ENCODE data around the gene UTF1.
"Not testable (repeated sequence)": the region's sequence is repeated elsewhere in the genome, so short reads cannot be mapped to it uniquely, and the experiment has no call there.

The UTF1 gene

DNA sequence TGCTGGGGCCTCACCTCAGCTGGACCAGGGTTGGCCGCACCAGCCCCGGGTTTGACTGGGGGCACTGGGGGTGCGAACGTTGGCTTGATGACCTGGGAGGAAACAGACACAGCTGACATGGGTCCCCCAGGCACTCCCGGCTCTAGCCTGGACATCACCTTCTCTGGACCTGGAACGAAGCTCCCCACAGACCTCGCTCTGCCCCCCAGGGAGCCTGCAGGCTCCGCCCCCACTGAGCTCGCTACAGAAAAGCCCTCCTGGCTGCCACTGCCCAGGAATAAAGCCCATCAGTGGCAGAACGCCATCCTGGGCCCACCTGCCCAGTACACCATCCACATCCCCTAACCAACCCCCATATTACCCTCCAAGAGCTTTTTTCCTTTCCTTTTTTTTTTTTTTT is 33.7 kb downstream of the UTF1 start:
- peaks cover 17% of the 10 kb centered on the region for H3K27me3 Mint-ChIP-seq (ENCODE audit: low read depth)
- H3K27ac Mint-ChIP-seq, result no peak overlapping the region
- TF ChIP-seq, protein P1, sequence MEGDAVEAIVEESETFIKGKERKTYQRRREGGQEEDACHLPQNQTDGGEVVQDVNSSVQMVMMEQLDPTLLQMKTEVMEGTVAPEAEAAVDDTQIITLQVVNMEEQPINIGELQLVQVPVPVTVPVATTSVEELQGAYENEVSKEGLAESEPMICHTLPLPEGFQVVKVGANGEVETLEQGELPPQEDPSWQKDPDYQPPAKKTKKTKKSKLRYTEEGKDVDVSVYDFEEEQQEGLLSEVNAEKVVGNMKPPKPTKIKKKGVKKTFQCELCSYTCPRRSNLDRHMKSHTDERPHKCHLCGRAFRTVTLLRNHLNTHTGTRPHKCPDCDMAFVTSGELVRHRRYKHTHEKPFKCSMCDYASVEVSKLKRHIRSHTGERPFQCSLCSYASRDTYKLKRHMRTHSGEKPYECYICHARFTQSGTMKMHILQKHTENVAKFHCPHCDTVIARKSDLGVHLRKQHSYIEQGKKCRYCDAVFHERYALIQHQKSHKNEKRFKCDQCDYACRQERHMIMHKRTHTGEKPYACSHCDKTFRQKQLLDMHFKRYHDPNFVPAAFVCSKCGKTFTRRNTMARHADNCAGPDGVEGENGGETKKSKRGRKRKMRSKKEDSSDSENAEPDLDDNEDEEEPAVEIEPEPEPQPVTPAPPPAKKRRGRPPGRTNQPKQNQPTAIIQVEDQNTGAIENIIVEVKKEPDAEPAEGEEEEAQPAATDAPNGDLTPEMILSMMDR (IDR thresholded peaks at IDR 0.05; ENCODE audit: unreplicated experiment in 3 of 3), result no peak
- no peaks in the 10 kb centered on the region for H3K9me3 Mint-ChIP-seq
- H3K4me3 Mint-ChIP-seq, result peak overlapping the region in 2 of 3 experiments; percentile 10 to 55
- H3K4me1 Mint-ChIP-seq, result peaks cover 5% of the 10 kb centered on the region
- no peaks in the 10 kb centered on the region for H3K36me3 Mint-ChIP-seq (ENCODE audit: low read depth)

DNA sequence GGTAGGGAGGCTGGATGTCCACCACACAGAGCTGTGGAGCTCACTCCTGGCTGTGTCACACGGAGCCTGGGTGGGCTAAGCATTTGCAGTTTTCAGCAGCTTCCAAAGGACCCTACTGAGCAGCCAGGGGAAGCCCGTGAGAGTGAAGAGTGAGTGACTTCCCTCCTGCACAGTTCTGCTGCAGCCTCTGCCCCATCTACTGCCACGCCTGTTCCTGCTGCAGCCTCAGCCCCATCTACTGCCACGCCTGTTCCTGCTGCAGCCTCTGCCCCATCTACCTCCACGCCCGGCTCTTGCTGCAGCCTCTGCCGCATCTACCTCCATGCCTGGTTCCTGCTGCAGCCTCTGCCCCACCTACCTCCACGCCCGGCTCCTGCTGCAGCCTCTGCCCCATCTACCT is 34.4 kb downstream of the UTF1 start:
- peaks cover 17% of the 10 kb centered on the region for H3K27me3 Mint-ChIP-seq (ENCODE audit: low read depth)
- no peak overlapping the region for H3K4me3 Mint-ChIP-seq
- no peak overlapping the region for H3K27ac Mint-ChIP-seq
- no peaks in the 10 kb centered on the region for H3K4me1 Mint-ChIP-seq
- TF ChIP-seq, protein P1 (IDR thresholded peaks at IDR 0.05; ENCODE audit: unreplicated experiment in 3 of 3), result no peak
- H3K9me3 Mint-ChIP-seq, result no peaks in the 10 kb centered on the region
- H3K36me3 Mint-ChIP-seq (ENCODE audit: low read depth), result no peaks in the 10 kb centered on the region

DNA sequence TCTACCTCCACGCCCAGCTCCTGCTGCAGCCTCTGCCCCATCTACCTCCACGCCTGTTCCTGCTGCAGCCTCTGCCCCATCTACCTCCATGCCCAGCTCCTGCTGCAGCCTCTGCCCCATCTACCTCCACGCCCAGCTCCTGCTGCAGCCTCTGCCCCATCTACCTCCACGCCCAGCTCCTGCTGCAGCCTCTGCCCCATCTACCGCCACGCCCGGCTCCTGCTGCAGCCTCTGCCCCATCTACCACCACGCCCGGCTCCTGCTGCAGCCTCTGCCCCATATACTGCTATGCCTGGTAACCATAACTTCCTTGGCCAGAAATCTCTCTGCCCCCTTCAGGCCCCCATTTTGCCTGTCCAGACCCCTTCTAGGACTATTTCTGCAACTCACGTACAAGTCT is 35.0 kb downstream of the UTF1 start:
- Mint-ChIP-seq H3K4me3 (peak overlapping the region in 1 of 3 experiments; percentile 37), H3K27me3 (ENCODE audit: low read depth) (peaks cover 13% of the 10 kb centered on the region)
- not testable (repeated sequence) for H3K9me3 Mint-ChIP-seq; H3K27ac Mint-ChIP-seq; H3K4me1 Mint-ChIP-seq; H3K36me3 Mint-ChIP-seq (ENCODE audit: low read depth)

DNA sequence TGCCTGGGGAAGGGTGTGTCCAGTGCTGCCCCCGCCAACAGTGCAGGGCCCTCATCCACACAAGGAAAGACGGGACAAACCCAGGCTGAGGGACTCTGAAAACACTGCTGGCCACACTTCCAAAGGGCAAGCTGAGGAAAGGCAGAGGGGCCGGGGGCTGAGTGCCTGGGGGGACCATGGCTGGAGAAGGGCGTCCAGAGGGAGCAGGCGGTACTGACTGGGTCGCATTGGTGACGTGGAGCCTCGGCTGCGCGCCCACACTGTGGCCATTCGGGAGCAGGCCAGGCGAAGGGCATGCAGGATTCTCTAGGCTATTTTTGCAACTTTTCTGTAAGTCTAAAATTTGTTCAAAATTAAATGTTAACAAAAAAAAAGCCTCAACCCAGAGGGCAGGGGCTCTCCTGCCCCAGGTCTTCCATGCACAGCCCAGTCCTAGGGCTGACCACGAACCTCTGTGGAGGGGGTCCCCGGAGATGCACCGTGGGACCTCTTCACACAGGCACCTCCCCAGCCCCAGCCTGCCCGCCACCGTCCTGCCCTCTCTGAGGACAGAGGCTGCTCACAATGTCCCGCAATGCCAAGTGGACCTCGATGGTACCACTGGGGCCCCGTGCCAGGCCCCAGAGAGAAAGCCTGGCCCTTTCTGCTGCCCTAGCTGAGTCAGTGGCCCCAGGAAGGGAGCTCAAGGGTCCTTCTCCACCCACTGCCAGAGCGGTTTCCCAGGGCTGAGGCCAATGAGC is 36.2 kb downstream of the UTF1 start:
- Mint-ChIP-seq H3K36me3 (ENCODE audit: low read depth) (no peaks in the 10 kb centered on the region), H3K27ac (no peak overlapping the region), H3K27me3 (ENCODE audit: low read depth) (peaks cover 10% of the 10 kb centered on the region), H3K4me3 (no peak overlapping the region), H3K9me3 (no peaks in the 10 kb centered on the region), H3K4me1 (no peaks in the 10 kb centered on the region)
- TF ChIP-seq, protein P1 (IDR thresholded peaks at IDR 0.05; ENCODE audit: unreplicated experiment in 3 of 3), result no peak

DNA sequence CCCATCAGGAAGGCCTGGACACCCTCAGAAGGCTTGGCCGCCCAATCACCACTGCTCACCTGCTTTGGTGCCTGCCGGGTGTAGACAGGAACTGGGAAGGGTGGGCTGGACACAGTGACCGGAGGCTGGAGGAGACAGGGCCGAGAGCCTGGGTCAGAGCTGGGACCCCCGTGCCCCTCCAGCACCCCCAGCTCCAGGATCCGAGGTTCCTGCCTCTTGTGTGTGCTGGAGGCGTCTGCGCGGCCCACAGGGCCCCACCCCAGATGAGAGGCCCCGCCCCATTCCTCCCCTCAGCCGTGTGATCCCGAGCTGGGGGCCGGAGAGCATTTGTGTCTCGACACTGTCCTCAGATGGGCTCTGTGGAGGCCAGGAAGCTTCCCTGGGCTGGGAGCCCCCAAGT is 37.3 kb downstream of the UTF1 start:
- TF ChIP-seq, protein P1 (IDR thresholded peaks at IDR 0.05; ENCODE audit: unreplicated experiment in 3 of 3), result no peak
- peaks cover 10% of the 10 kb centered on the region for H3K27me3 Mint-ChIP-seq (ENCODE audit: low read depth)
- H3K4me1 Mint-ChIP-seq, result no peaks in the 10 kb centered on the region
- no peaks in the 10 kb centered on the region for H3K9me3 Mint-ChIP-seq
- H3K36me3 Mint-ChIP-seq (ENCODE audit: low read depth), result no peaks in the 10 kb centered on the region
- no peak overlapping the region for H3K27ac Mint-ChIP-seq
- no peak overlapping the region for H3K4me3 Mint-ChIP-seq

DNA sequence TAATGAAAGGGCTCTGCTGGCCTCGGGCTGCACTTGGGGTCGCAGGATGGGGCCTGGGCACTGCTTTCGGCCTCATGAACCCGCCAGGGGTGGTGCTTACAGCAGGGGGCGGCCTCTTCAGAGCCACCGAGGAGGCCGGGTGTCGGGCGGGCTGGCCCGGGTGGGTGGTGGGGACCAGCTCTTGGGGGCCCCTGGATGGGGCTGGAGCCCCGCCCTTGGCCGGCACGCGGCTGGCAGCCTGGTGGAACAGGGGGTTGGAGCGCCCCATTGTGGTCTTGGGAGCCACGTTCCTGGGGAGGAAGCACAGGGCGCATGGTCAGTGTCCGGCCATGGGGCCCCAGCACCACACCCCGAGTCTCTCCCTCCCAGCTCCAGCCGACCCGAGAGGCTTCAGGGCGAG is 37.8 kb downstream of the UTF1 start:
- Mint-ChIP-seq H3K36me3 (ENCODE audit: low read depth) (no peaks in the 10 kb centered on the region), H3K4me3 (no peak overlapping the region), H3K27me3 (ENCODE audit: low read depth) (peaks cover 10% of the 10 kb centered on the region), H3K4me1 (no peaks in the 10 kb centered on the region), H3K9me3 (no peaks in the 10 kb centered on the region), H3K27ac (no peak overlapping the region)
- TF ChIP-seq, protein P1 (IDR thresholded peaks at IDR 0.05; ENCODE audit: unreplicated experiment in 3 of 3), result no peak
